WTC11 (cell line): ENCODE measurements around the gene DDRGK1. TPM values are rescaled to one million over a fixed set of nuclear protein-coding genes. Genes with fewer than 3 reads are reported as not detected.

ENCODE experiments used
- ATAC-seq: fragments of 200-7000 bp; cut with Tn5 transposase; 2 replicates; pipeline ENCODE4 v1.10.0; 2021; ENCODE audit warnings: mild to moderate bottlenecking, moderate library complexity
- CTCF ChIA-PET: fragments of 300-600 bp; sonication (Branson Sonifier 250); formaldehyde crosslinking; loops from one replicate; lab custom pipeline; 2021; ENCODE audit warnings: antibody characterized with exemption; lab: Charles Lee
- POLR2A ChIA-PET: fragments of 350-600 bp; sonication (Branson Sonifier 250); formaldehyde crosslinking; loops from one replicate; lab custom pipeline; 2021; ENCODE audit warnings: antibody characterized with exemption; lab: Charles Lee
- DNase-seq: peaks from one replicate; pipeline ENCODE4 v3.0.0; 2021; ENCODE audit warnings: low spot score
- H3K27ac Mint-ChIP-seq: 2 replicates; pipeline ENCODE4 v1.8.0; 2021; ENCODE audit warnings: mixed read lengths
- H3K27me3 Mint-ChIP-seq: 2 replicates; pipeline ENCODE4 v1.8.0; 2021; ENCODE audit warnings: low read depth, mild to moderate bottlenecking, moderate library complexity, mixed read lengths
- H3K36me3 Mint-ChIP-seq: 2 replicates; pipeline ENCODE4 v1.8.0; 2021; ENCODE audit warnings: mixed read lengths
- H3K4me1 Mint-ChIP-seq: 2 replicates; pipeline ENCODE4 v1.8.0; 2022; ENCODE audit warnings: mixed read lengths
- H3K4me3 Mint-ChIP-seq: 2 replicates; pipeline ENCODE4 v1.8.0; 2021; ENCODE audit warnings: mild to moderate bottlenecking, moderate library complexity, mixed read lengths
- H3K9me3 Mint-ChIP-seq: 2 replicates; pipeline ENCODE4 v1.8.0; 2021; ENCODE audit warnings: mixed read lengths
- CBFB ChIP-seq: sonication (generic); formaldehyde crosslinking; IDR thresholded peaks from 2 replicates; pipeline ENCODE4 v1.8.1; 2022; ENCODE audit warnings: mild to moderate bottlenecking, low read depth, missing genetic modification reagents
- CREM ChIP-seq: sonication (generic); formaldehyde crosslinking; IDR thresholded peaks from 2 replicates; pipeline ENCODE4 v1.8.1; 2022; ENCODE audit warnings: mild to moderate bottlenecking, missing genetic modification reagents, moderate library complexity
- ESRRA ChIP-seq: sonication (generic); formaldehyde crosslinking; IDR thresholded peaks from 2 replicates; pipeline ENCODE4 v1.8.1; 2022; ENCODE audit warnings: mild to moderate bottlenecking, missing genetic modification reagents, borderline replicate concordance
- FOXK1 ChIP-seq: sonication (generic); formaldehyde crosslinking; IDR thresholded peaks from 2 replicates; pipeline ENCODE4 v1.8.0; 2022; ENCODE audit warnings: mild to moderate bottlenecking, moderate library complexity, missing genetic modification reagents
- FOXP1 ChIP-seq: sonication (generic); formaldehyde crosslinking; IDR thresholded peaks from 2 replicates; pipeline ENCODE4 v1.8.0; 2022; ENCODE audit warnings: missing genetic modification reagents, mild to moderate bottlenecking, moderate library complexity, borderline replicate concordance
- MYBL2 ChIP-seq: sonication (generic); formaldehyde crosslinking; IDR thresholded peaks from 2 replicates; pipeline ENCODE4 v1.8.1; 2023; ENCODE audit warnings: mild to moderate bottlenecking, moderate library complexity, missing genetic modification reagents
- NFE2L1 ChIP-seq: sonication (generic); formaldehyde crosslinking; IDR thresholded peaks from 2 replicates; pipeline ENCODE4 v1.8.1; 2023; ENCODE audit warnings: missing genetic modification reagents
- NFYB ChIP-seq: sonication (generic); formaldehyde crosslinking; conservative IDR thresholded peaks from 2 replicates; pipeline ENCODE4 v1.8.0; 2022; ENCODE audit warnings: low read depth, missing genetic modification reagents
- NR1H2 ChIP-seq: sonication (generic); formaldehyde crosslinking; IDR thresholded peaks from 2 replicates; pipeline ENCODE4 v1.9.0; 2021; ENCODE audit warnings: mild to moderate bottlenecking, moderate library complexity, missing genetic modification reagents
- NR2C2 ChIP-seq: sonication (generic); formaldehyde crosslinking; IDR thresholded peaks from 2 replicates; pipeline ENCODE4 v1.8.0; 2022; ENCODE audit warnings: mild to moderate bottlenecking, missing genetic modification reagents
- TP53 ChIP-seq: sonication (generic); formaldehyde crosslinking; IDR thresholded peaks from 2 replicates; pipeline ENCODE4 v1.8.1; 2023; ENCODE audit warnings: mild to moderate bottlenecking, missing genetic modification reagents
- ZNF219 ChIP-seq: sonication (generic); formaldehyde crosslinking; IDR thresholded peaks from 2 replicates; pipeline ENCODE4 v1.8.0; 2023; ENCODE audit warnings: missing genetic modification reagents, mild to moderate bottlenecking, borderline replicate concordance
- ZNF416 ChIP-seq: fragments of 250-450 bp; sonication (Bioruptor Pico); IDR thresholded peaks from 2 replicates; pipeline ENCODE4 v1.9.0; 2021; ENCODE audit warnings: mild to moderate bottlenecking, inconsistent platforms
- ZNF671 ChIP-seq: fragments of 250-450 bp; sonication (Bioruptor Pico); IDR thresholded peaks from 2 replicates; pipeline ENCODE4 v1.8.0; 2021; ENCODE audit warnings: mild to moderate bottlenecking
- total RNA-seq: library from RNA; stranded (reverse); gene quantifications from 3 replicates; pipeline ENCODE4 v1.2.3, GENCODE V29; 2021
- TF ChIP-seq, protein P1 (sequence below): fragments of 250-450 bp; sonication (Bioruptor Pico); IDR thresholded peaks from 2 replicates; pipeline ENCODE4 v1.9.0; 2021; ENCODE audit warnings: moderate library complexity, mild to moderate bottlenecking, inconsistent platforms, borderline replicate concordance
- TF ChIP-seq, protein P2 (sequence below): fragments of 200-600 bp; IDR thresholded peaks from 2 replicates; pipeline ENCODE4 v1.8.0; 2022; ENCODE audit warnings: antibody characterized with exemption
- TF ChIP-seq, protein P3 (sequence below): sonication (generic); formaldehyde crosslinking; IDR thresholded peaks from 2 replicates; pipeline ENCODE4 v1.8.1; 2022; ENCODE audit warnings: mild to moderate bottlenecking, moderate library complexity, missing genetic modification reagents
- TF ChIP-seq, protein P4 (sequence below): sonication (generic); formaldehyde crosslinking; IDR thresholded peaks from 2 replicates; pipeline ENCODE4 v1.8.1; 2022; ENCODE audit warnings: mild to moderate bottlenecking, missing genetic modification reagents, moderate library complexity, borderline replicate concordance

The DDRGK1 gene
- total RNA-seq, 1 experiment from 2014 or later, result 46.4 TPM

DNA sequence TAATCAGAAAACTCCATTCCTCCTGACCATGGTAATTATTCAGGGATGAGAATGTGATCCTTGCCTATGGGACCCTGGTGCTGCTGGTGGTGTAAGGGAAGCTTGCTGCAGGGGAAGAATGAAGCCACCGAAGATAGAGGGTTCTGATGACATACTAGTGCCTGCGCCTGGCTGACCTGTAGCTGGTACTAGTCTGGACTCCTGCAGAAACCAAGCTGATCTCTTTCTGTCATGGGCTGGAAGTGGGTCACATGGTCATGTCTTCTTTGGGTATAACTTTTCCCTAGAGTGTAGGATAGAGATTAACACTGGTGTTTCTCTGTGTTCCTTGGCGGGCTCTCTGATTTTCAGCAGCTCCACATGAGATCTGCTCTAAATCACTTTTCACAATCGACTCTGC is 43.2 kb upstream of the DDRGK1 start:
- POLR2A ChIA-PET, result interaction anchor here (0.7 to 3.8 kb wide), 2 partner anchors 8 to 261 kb away, joined by 4 to 25 read pairs; partner anchors contain the start of gene SLC4A11

DNA sequence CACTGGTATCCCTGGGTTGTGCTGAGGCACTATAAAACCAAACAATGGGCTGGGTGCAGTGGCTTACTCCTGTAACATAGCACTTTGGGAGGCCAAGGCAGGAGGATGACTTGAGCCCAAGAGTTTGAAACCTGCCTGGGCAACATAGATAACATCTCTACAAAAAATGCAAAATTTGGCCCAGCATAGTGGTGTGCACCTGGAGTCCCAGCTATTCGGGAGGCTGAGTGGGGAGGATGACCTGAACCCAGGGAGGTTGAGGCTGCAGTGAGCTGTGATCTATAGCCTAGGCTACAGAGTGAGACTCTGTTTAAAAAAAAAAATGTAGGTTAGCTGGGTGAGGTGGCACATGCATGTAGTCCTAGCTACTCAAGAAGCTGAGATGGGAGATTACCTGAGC is 42.2 kb upstream of the DDRGK1 start:
- ChIA-PET POLR2A (no interaction called here), CTCF (interaction anchor here (3.2 to 8.8 kb wide), 3 partner anchors 28 to 70 kb away, joined by 30 to 92 read pairs (median 46); no protein-coding TSS in a partner anchor)
- no peak overlapping the region for H3K4me3 Mint-ChIP-seq
- H3K36me3 Mint-ChIP-seq, result no peaks in the 10 kb centered on the region
- H3K27ac Mint-ChIP-seq, result no peak overlapping the region
- H3K4me1 Mint-ChIP-seq, result peaks cover 22% of the 10 kb centered on the region
- peaks cover 46% of the 10 kb centered on the region for H3K27me3 Mint-ChIP-seq
- ATAC-seq (no peak), DNase-seq (no peak)
- no peak for TF ChIP-seq FOXK1
- TF ChIP-seq ZNF219 (CRISPR knock-in tag), result no peak
- no peak for TF ChIP-seq TP53
- TF ChIP-seq ZNF671 (CRISPR knock-in tag), result no peak
- H3K9me3 Mint-ChIP-seq, result no peaks in the 10 kb centered on the region

More for the DNA sequence above, 43.2 kb upstream of the DDRGK1 start:
- H3K9me3 Mint-ChIP-seq, result no peaks in the 10 kb centered on the region
- TF ChIP-seq CREM (CRISPR knock-in tag) (no peak), FOXP1 (no peak), NFYB (CRISPR knock-in tag) (no peak), NR2C2 (no peak), NFE2L1 (CRISPR knock-in tag) (no peak), ZNF416 (CRISPR knock-in tag) (no peak), CBFB (CRISPR knock-in tag) (no peak), MYBL2 (CRISPR knock-in tag) (no peak), ESRRA (CRISPR knock-in tag) (no peak), NR1H2 (CRISPR knock-in tag) (no peak)
- TF ChIP-seq, protein P1, sequence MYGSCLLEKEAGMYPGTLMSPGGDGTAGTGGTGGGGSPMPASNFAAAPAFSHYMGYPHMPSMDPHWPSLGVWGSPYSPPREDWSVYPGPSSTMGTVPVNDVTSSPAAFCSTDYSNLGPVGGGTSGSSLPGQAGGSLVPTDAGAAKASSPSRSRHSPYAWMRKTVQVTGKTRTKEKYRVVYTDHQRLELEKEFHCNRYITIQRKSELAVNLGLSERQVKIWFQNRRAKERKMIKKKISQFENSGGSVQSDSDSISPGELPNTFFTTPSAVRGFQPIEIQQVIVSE (CRISPR knock-in tag), result no peak
- TF ChIP-seq, protein P2, sequence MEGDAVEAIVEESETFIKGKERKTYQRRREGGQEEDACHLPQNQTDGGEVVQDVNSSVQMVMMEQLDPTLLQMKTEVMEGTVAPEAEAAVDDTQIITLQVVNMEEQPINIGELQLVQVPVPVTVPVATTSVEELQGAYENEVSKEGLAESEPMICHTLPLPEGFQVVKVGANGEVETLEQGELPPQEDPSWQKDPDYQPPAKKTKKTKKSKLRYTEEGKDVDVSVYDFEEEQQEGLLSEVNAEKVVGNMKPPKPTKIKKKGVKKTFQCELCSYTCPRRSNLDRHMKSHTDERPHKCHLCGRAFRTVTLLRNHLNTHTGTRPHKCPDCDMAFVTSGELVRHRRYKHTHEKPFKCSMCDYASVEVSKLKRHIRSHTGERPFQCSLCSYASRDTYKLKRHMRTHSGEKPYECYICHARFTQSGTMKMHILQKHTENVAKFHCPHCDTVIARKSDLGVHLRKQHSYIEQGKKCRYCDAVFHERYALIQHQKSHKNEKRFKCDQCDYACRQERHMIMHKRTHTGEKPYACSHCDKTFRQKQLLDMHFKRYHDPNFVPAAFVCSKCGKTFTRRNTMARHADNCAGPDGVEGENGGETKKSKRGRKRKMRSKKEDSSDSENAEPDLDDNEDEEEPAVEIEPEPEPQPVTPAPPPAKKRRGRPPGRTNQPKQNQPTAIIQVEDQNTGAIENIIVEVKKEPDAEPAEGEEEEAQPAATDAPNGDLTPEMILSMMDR, result no peak
- TF ChIP-seq, protein P3, sequence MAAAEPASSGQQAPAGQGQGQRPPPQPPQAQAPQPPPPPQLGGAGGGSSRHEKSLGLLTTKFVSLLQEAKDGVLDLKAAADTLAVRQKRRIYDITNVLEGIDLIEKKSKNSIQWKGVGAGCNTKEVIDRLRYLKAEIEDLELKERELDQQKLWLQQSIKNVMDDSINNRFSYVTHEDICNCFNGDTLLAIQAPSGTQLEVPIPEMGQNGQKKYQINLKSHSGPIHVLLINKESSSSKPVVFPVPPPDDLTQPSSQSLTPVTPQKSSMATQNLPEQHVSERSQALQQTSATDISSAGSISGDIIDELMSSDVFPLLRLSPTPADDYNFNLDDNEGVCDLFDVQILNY (CRISPR knock-in tag), result no peak
- TF ChIP-seq, all 79 proteins: peak for 0
- no peak overlapping the region for H3K27ac Mint-ChIP-seq
- no peak for ATAC-seq
- no peak overlapping the region for H3K4me3 Mint-ChIP-seq
- H3K27me3 Mint-ChIP-seq, result peaks cover 37% of the 10 kb centered on the region
- H3K36me3 Mint-ChIP-seq, result no peaks in the 10 kb centered on the region
- DNase-seq, result no peak
- CTCF ChIA-PET, result interaction anchor here (0.8 to 8.8 kb wide), 7 partner anchors 8 to 195 kb away, joined by 3 to 92 read pairs (median 30); partner anchors contain the start of gene SLC4A11
- peaks cover 16% of the 10 kb centered on the region for H3K4me1 Mint-ChIP-seq

DNA sequence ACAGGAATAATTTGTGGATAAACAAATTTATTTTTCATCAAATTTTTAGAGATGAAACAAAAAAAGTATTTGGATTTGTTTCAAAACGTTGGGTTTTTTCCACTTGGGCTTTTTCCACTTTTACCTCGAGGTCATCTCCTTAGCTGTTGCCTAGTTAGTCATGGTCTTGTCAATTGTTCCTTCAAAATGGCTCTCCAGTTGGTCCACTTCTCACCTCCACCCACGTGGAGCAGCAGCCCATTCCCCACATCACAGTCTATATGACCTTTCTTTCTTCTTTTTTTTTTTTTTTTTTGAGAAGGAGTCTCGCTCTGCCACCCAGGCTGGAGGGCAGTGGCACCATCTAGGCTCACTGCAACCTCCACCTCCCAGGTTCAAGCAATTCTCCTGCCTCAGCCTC is 41.2 kb upstream of the DDRGK1 start:
- CTCF ChIA-PET, result interaction anchor here (0.7 to 8.8 kb wide), 2 partner anchors 29 to 45 kb away, joined by 5 to 92 read pairs; no protein-coding TSS in a partner anchor
- POLR2A ChIA-PET, result no interaction called here
- Mint-ChIP-seq H3K4me1 (peaks cover 29% of the 10 kb centered on the region), H3K27ac (no peak overlapping the region), H3K9me3 (no peaks in the 10 kb centered on the region), H3K27me3 (peaks cover 56% of the 10 kb centered on the region), H3K4me3 (no peak overlapping the region), H3K36me3 (no peaks in the 10 kb centered on the region)
- no peak for DNase-seq
- TF ChIP-seq, protein P2, result no peak
- TF ChIP-seq, protein P4, sequence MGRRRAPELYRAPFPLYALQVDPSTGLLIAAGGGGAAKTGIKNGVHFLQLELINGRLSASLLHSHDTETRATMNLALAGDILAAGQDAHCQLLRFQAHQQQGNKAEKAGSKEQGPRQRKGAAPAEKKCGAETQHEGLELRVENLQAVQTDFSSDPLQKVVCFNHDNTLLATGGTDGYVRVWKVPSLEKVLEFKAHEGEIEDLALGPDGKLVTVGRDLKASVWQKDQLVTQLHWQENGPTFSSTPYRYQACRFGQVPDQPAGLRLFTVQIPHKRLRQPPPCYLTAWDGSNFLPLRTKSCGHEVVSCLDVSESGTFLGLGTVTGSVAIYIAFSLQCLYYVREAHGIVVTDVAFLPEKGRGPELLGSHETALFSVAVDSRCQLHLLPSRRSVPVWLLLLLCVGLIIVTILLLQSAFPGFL, result no peak
- ATAC-seq, result no peak
